Measurements from ENCODE around the gene DCLK3.

DCLK3 gene

DNA sequence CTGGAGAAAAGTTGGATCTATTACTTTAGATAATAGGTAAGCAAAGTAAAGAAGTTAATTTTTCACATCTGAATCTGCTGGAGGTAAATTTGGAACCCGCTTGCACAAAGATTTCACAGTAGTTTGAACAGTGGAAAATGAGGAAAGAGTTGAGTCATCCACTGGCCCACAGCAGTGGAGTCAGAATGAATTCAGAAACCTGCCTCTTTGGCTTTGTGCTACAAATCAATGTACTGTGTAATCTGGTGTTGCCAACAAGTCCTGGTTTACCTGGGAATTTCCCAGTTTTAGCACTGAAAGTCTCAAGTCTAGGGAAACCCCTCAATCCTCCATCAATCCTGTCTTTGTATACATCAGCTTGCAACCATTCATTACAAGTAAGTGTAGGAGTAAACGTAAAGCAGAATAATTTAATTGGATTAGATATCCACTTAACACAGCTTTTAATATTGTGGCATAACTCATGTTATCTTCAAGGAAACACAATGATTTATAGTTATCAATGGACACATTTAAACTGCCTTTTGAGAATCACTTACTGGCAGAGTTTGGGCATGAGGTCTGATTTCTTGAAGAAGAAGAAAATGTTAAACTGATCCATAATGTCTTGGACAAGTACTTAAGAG lies 100.6 kb downstream of the DCLK3 start:
- DNase-seq, result no peak

DNA sequence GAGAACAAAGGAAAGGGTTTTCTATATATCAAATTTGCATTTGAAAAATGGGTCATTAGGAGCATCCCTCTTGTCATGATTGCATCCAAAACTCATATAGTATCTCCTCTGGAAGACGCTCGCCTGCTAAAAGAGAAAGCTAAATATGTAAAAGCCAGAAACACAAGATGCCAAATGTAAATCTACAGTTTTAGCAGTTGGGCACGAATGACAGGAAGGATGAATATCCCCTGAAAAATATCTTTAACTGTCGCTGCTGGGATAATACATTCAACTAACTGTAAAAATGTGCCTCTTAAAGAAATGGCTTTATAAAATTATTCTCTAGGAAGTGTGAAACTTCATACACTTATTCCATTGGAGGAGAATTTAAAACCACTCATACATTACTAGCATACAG lies 101.7 kb downstream of the DCLK3 start:
- DNase-seq, result no peak

Data from activated CD4-positive, alpha-beta T cell treated with anti-CD3 and anti-CD28 coated beads, Interleukin-2, Interleukin-6, amounts not matched to agents 100 ng/mL and 50 ng/mL, durations not matched to agents 16 hours and 8 hours (primary cell).